BLaER1 treated with 17β-estradiol and CSF1 and Interleukin-3, amounts not matched to agents 10 nM and 100 nM (cell line): Measurements from ENCODE around the gene ADD3.

ENCODE experiments used
- H3K27ac ChIP-seq, 11 experiments: shearing (Covaris generic); formaldehyde crosslinking; 2 replicates each; pipeline ENCODE4 v1.8.1; 2022
- H3K27me3 ChIP-seq, 11 experiments: shearing (Covaris generic); formaldehyde crosslinking; 2 replicates each; pipeline ENCODE4 v1.8.1; 2022
- H3K36me3 ChIP-seq, 11 experiments: shearing (Covaris generic); formaldehyde crosslinking; 2 replicates each; pipeline ENCODE4 v1.8.1; 2022
- H3K4me1 ChIP-seq, 10 experiments: shearing (Covaris generic); formaldehyde crosslinking; 2 replicates each; pipeline ENCODE4 v1.8.1; 2022
- H3K4me2 ChIP-seq, 11 experiments: shearing (Covaris generic); formaldehyde crosslinking; 2 replicates each; pipeline ENCODE4 v1.8.1; 2022
- H3K4me3 ChIP-seq, 10 experiments: shearing (Covaris generic); formaldehyde crosslinking; 2 replicates each; pipeline ENCODE4 v1.8.1; 2022
- H3K9ac ChIP-seq, 11 experiments: shearing (Covaris generic); formaldehyde crosslinking; 2 replicates each; pipeline ENCODE4 v1.8.1; 2022
- H3K9me3 ChIP-seq, 11 experiments: shearing (Covaris generic); formaldehyde crosslinking; replicated peaks in 1 of 11; 2 replicates each; pipeline ENCODE4 v1.8.1; 2022
- H4K20me1 ChIP-seq, 11 experiments: shearing (Covaris generic); formaldehyde crosslinking; 2 replicates each; pipeline ENCODE4 v1.8.1; 2022
- Cebpa-rat ChIP-seq, 11 experiments: shearing (Covaris generic); IDR thresholded peaks; 2 replicates each; pipeline ENCODE4 v1.8.1; 2022

The ADD3 gene

DNA sequence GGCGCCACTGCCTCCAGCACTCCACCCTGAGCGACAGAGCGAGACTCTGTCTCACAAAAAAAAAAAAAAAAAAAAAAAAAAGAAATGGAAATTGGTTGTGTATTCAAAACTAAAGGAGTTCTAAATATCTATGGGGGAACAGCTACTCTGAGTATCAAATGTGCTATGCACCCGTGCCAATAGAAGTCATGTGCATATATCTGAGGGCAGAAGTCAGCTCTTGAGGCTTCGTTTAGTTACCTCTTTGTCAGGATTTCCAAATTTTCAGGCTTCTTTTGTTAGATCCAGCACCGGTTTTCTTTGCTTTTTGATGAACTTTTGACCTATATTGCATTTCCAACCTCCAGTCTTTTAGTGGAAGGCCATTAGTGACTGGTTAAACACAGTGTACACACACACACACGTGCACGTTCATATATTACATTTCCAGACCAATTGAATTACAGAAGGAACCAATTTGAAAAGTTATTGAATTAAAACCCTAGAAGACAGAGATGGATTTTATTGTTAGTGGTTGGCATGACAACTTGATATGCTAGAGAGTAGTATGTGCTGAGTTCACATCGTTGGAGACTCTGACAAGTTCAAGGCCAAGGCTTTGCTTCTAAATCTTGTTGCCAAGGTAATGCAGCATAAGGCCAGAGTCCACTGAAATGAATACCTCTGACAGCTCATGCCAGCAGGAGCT, 33.1 kb upstream of the ADD3 start:
- no peaks in the 10 kb centered on the region for H3K36me3 ChIP-seq
- no peaks in the 10 kb centered on the region for H3K27me3 ChIP-seq
- no peak overlapping the region for H3K27ac ChIP-seq
- H4K20me1 ChIP-seq, result no peaks in the 10 kb centered on the region
- no peak overlapping the region for H3K9ac ChIP-seq
- no peak overlapping the region for H3K4me2 ChIP-seq
- no peaks in the 10 kb centered on the region for H3K4me1 ChIP-seq
- no peak for TF ChIP-seq Cebpa-rat (IDR thresholded peaks at IDR 0.05)
- H3K4me3 ChIP-seq, result no peak overlapping the region
- H3K9me3 ChIP-seq, result no peaks in the 10 kb centered on the region

DNA sequence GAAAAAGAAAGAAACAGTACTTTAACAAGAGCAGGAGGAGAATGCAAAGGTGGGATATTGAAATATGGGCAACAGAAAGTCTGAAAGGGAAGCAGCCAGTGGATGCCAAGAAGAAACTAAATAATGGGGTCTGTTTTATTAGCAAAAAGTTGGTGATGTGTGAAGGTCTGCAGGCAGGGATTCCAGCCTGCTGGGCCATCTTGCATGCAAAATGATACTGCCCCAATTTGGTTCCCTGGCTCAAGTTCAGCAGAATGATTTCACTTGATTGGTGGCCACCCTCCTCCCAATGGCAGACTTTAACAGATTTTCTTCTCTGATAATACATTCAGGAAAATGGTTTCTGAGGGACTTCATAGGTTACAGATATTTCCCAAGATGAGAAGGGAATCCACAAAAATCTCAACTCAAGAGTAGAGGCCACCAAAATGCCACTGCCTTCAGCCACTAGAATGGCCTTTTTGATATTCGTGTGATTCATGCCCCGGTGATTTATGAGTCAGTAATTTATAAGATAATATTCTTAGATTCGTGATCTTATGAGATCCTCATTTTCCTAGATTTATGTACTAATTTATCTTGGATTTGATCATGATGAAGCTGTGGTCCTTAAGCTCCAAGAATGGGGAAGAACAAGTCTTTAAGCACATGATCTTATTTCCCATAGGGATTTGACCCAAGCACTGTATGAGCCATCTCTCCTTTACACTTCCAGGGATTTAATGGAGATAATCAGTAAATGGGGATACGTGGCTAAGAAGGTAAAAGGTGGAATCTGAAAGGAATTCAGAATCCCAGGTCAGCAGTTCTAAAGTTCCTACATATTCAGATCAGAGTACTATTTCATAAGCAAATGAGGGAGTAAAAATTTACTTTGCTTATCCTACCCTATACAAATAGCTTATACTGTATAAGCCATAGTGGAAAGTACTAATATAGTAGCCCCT, 32.3 kb upstream of the ADD3 start:
- Histone ChIP-seq H3K27ac (no peak overlapping the region), H3K4me1 (no peaks in the 10 kb centered on the region), H4K20me1 (no peaks in the 10 kb centered on the region), H3K4me3 (no peak overlapping the region), H3K4me2 (no peak overlapping the region), H3K9ac (no peak overlapping the region), H3K9me3 (no peaks in the 10 kb centered on the region), H3K27me3 (no peaks in the 10 kb centered on the region), H3K36me3 (no peaks in the 10 kb centered on the region)
- no peak for TF ChIP-seq Cebpa-rat (IDR thresholded peaks at IDR 0.05)

- no peaks in the 10 kb centered on the region for H3K36me3 ChIP-seq
- no peak overlapping the region for H3K27ac ChIP-seq
- H3K27me3 ChIP-seq, result no peaks in the 10 kb centered on the region
- no peak overlapping the region for H3K4me2 ChIP-seq
- no peak for TF ChIP-seq Cebpa-rat (IDR thresholded peaks at IDR 0.05)
- H3K9ac ChIP-seq, result no peak overlapping the region
- H3K4me1 ChIP-seq, result no peaks in the 10 kb centered on the region
- H3K9me3 ChIP-seq, result no peaks in the 10 kb centered on the region
- H4K20me1 ChIP-seq, result no peaks in the 10 kb centered on the region
- H3K4me3 ChIP-seq, result no peak overlapping the region
Measured at GRCh38 chr10:109976681-109977080, 31.1 kb upstream of the ADD3 start.

DNA sequence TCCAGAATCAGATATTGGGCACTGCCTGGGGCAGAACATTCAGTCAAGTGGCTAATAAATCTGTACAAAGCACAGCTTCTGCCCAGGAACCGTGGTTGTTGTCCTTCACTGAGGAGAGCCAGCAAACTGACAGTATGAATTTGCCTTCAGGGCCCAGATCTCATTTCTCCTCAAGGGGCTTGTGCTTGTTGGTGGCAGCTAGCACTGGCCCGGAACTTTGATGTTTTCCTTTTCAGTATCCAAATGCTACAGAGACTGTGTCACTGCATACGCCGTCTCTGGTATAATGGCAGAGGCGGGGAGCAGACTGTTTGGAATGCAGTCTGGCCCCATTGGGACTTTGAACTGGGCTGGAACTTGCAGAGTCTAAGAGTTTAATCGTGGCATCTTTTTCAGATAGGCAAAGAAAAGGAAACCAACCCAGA, 30.4 kb upstream of the ADD3 start:
- Histone ChIP-seq H4K20me1 (no peaks in the 10 kb centered on the region), H3K4me3 (no peak overlapping the region), H3K36me3 (no peaks in the 10 kb centered on the region), H3K27ac (no peak overlapping the region), H3K9me3 (no peaks in the 10 kb centered on the region), H3K4me2 (no peak overlapping the region), H3K9ac (no peak overlapping the region), H3K27me3 (no peaks in the 10 kb centered on the region), H3K4me1 (no peaks in the 10 kb centered on the region)
- no peak for TF ChIP-seq Cebpa-rat (IDR thresholded peaks at IDR 0.05)

GRCh38 chr10:109978481-109978880, 29.3 kb upstream of the ADD3 start:
- H3K9ac ChIP-seq, result no peak overlapping the region
- TF ChIP-seq Cebpa-rat (IDR thresholded peaks at IDR 0.05), result no peak
- H3K27ac ChIP-seq, result no peak overlapping the region
- no peak overlapping the region for H3K4me3 ChIP-seq
- H3K9me3 ChIP-seq, result peaks cover 0 to 4% (median 0%) of the 10 kb centered on the region in 11 experiments; a peak in 4 of 22 replicates
- peaks cover 0 to 4% (median 0%) of the 10 kb centered on the region in 10 experiments; a peak in 2 of 20 replicates for H3K4me1 ChIP-seq
- H3K36me3 ChIP-seq, result no peaks in the 10 kb centered on the region
- no peaks in the 10 kb centered on the region for H3K27me3 ChIP-seq
- H4K20me1 ChIP-seq, result no peaks in the 10 kb centered on the region
- no peak overlapping the region for H3K4me2 ChIP-seq

DNA sequence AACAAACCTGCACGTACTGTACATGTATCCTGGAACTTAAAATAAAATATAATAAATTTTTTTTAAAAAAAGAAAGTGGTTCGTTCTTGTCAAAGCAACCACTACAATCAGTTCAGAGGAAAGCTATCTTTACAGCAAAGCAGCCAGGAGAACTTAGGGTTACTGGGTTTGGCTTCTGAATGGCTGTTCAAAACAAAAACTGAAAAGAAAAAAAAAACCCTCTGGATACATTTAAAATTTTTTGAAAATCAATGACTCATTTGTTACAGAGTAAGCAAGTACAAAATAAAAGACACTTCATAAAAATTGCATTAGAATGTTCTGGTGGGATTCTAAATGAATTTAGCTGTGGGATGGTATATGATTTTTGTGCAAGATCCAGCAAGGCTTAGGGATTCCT, 28.6 kb upstream of the ADD3 start:
- no peaks in the 10 kb centered on the region for H3K36me3 ChIP-seq
- no peak overlapping the region for H3K4me2 ChIP-seq
- H3K9me3 ChIP-seq, result peaks cover 0 to 10% (median 1%) of the 10 kb centered on the region in 11 experiments; a peak in 9 of 22 replicates
- no peak overlapping the region for H3K27ac ChIP-seq
- no peak for TF ChIP-seq Cebpa-rat (IDR thresholded peaks at IDR 0.05)
- H3K9ac ChIP-seq, result no peak overlapping the region
- peaks cover 0 to 5% (median 0%) of the 10 kb centered on the region in 10 experiments; a peak in 2 of 20 replicates for H3K4me1 ChIP-seq
- no peak overlapping the region for H3K4me3 ChIP-seq
- no peaks in the 10 kb centered on the region for H4K20me1 ChIP-seq
- no peaks in the 10 kb centered on the region for H3K27me3 ChIP-seq

DNA sequence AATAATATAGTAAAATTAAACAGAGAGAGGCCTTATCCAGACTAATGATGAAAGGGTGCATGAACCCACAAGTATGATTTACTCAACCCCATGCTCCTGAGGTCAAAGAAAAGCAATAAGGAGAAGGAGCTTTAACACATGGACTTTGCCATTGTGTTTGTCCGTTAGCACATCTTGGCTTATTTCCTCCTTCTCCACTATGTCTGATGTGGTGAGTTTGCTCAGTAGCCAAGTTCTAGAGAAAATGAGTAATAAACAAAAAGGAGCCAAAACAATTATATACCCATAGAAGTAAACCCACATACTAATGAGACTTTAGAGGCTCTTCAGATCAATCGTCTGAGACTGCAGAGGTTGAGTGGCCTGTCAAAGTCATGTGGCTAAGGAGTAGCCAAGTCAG, 26.1 kb upstream of the ADD3 start:
- no peaks in the 10 kb centered on the region for H4K20me1 ChIP-seq
- no peak overlapping the region for H3K9ac ChIP-seq
- peaks cover 0 to 5% (median 0%) of the 10 kb centered on the region in 10 experiments; a peak in 2 of 20 replicates for H3K4me1 ChIP-seq
- TF ChIP-seq Cebpa-rat (IDR thresholded peaks at IDR 0.05), result no peak
- no peak overlapping the region for H3K4me2 ChIP-seq
- no peak overlapping the region for H3K27ac ChIP-seq
- H3K4me3 ChIP-seq, result no peak overlapping the region
- no peaks in the 10 kb centered on the region for H3K27me3 ChIP-seq
- H3K36me3 ChIP-seq, result no peaks in the 10 kb centered on the region
- H3K9me3 ChIP-seq, result peaks cover 15 to 31% (median 23%) of the 10 kb centered on the region in 11 experiments; a peak in 20 of 22 replicates

DNA sequence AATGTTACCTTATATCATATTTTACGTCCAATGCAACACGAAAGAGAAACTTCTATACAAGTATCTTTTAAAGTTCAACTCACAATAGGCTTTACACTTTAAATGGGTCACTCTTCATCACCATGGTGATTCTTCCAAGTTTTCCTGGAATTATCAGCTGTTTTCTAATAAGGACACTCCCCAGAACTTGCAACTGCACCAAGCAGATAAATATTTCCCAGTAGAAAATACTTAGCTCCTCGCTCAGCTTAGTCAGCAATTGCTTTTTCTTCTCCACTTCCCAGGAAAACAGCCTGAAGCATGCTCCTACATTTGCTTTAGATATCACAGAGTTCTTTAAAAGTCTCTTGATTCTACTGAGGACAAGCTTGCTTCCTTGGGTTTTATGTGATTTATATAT, 25.7 kb upstream of the ADD3 start:
- H3K9ac ChIP-seq, result no peak overlapping the region
- no peak overlapping the region for H3K27ac ChIP-seq
- H3K9me3 ChIP-seq, result peaks cover 19 to 36% (median 27%) of the 10 kb centered on the region in 11 experiments; a peak in 20 of 22 replicates
- no peaks in the 10 kb centered on the region for H3K27me3 ChIP-seq
- H3K36me3 ChIP-seq, result no peaks in the 10 kb centered on the region
- no peak overlapping the region for H3K4me3 ChIP-seq
- H3K4me2 ChIP-seq, result no peak overlapping the region
- peaks cover 0 to 5% (median 0%) of the 10 kb centered on the region in 10 experiments; a peak in 2 of 20 replicates for H3K4me1 ChIP-seq
- H4K20me1 ChIP-seq, result no peaks in the 10 kb centered on the region
- no peak for TF ChIP-seq Cebpa-rat (IDR thresholded peaks at IDR 0.05)

- TF ChIP-seq Cebpa-rat (IDR thresholded peaks at IDR 0.05), result no peak
- Histone ChIP-seq H3K4me1 (peaks cover 0 to 5% (median 0%) of the 10 kb centered on the region in 10 experiments; a peak in 2 of 20 replicates), H4K20me1 (no peaks in the 10 kb centered on the region), H3K36me3 (no peaks in the 10 kb centered on the region), H3K27ac (no peak overlapping the region), H3K4me2 (no peak overlapping the region), H3K4me3 (no peak overlapping the region), H3K9ac (no peak overlapping the region), H3K9me3 (peaks cover 26 to 42% (median 34%) of the 10 kb centered on the region in 11 experiments; a peak in 21 of 22 replicates), H3K27me3 (no peaks in the 10 kb centered on the region)
Measured at GRCh38 chr10:109982812-109983211, 25.0 kb upstream of the ADD3 start.
